Uterus (tissue), 2 donors: Measurements from ENCODE around the gene GPATCH3.
"Not testable (repeated sequence)": the region's sequence is repeated elsewhere in the genome, so short reads cannot be mapped to it uniquely, and the experiment has no call there.

ENCODE experiments used
- POLR2A ChIP-seq, 2 donors: fragments of 450-650 bp; IDR thresholded peaks; one replicate each; pipeline ENCODE4 v1.6.1; 2016; ENCODE audit warnings: antibody characterized with exemption in 2 of 2, mild to moderate bottlenecking in 1 of 2, moderate library complexity in 1 of 2
- TF ChIP-seq, protein P1 (sequence below), 4 experiments: fragments of 200-600 bp in 2 of 4; fragments of 450-650 bp in 2 of 4; sonication (generic) in 2 of 4; IDR thresholded peaks; one replicate each; pipeline ENCODE4 v1.5.1; 2016 to 2019; ENCODE audit warnings: antibody characterized with exemption in 4 of 4, mild to moderate bottlenecking in 2 of 4, moderate library complexity in 1 of 4

DNA sequence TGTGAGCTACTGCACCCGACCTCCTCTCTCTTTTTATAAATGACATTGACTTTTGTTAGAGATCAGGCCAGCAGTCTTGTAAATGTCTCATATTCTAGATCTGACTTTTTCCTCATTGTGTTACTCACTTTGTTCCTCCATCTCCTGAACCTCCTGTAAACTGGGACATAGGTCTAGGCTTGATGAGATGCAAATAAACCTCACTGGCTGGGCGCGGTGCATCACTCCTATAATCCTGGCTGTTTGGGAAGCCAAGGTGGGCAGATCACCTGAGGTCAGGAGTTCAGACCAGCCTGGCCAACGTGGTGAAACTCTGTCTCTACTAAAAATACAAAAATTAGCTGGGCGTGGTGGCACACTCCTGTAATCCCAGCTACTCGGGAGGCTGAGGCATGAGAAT is 52.4 kb downstream of the GPATCH3 start:
- TF ChIP-seq, protein P1, sequence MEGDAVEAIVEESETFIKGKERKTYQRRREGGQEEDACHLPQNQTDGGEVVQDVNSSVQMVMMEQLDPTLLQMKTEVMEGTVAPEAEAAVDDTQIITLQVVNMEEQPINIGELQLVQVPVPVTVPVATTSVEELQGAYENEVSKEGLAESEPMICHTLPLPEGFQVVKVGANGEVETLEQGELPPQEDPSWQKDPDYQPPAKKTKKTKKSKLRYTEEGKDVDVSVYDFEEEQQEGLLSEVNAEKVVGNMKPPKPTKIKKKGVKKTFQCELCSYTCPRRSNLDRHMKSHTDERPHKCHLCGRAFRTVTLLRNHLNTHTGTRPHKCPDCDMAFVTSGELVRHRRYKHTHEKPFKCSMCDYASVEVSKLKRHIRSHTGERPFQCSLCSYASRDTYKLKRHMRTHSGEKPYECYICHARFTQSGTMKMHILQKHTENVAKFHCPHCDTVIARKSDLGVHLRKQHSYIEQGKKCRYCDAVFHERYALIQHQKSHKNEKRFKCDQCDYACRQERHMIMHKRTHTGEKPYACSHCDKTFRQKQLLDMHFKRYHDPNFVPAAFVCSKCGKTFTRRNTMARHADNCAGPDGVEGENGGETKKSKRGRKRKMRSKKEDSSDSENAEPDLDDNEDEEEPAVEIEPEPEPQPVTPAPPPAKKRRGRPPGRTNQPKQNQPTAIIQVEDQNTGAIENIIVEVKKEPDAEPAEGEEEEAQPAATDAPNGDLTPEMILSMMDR (IDR thresholded peaks at IDR 0.05): not testable (repeated sequence)
- not testable (repeated sequence) for TF ChIP-seq POLR2A (IDR thresholded peaks at IDR 0.05)
